ENCODE data around the gene KMT5B.

Gene KMT5B

DNA sequence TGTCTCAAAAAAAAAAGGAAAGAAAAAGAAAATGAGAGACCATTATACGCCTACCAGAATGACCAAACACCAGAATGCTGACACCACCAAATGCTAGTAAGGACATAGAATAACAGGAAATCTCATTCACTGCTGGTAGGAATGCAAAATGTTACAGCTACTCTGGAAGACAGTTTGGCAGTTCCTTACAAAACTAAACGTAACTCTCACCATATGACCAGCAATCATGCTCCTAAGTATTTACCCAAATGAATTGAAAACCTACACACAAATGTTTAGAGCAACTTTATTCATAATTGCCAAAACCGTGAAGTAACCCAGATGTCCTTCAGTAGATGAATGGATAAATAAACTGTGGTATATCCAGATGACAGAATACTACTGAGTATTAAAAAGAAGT, 99.1 kb downstream of the KMT5B start:
- H3K9me3 ChIP-seq (ENCODE audit: control insufficient read depth, low read length), result no peaks in the 10 kb centered on the region
- no peak for DNase-seq
- no peaks in the 10 kb centered on the region for H3K4me1 ChIP-seq (ENCODE audit: control insufficient read depth, insufficient read depth, low read length, poor library complexity, severe bottlenecking)
- no peaks in the 10 kb centered on the region for H3K36me3 ChIP-seq (ENCODE audit: control insufficient read depth, insufficient read depth, low read length)
- H3K4me3 ChIP-seq (ENCODE audit: insufficient read depth, low read depth, low read length, poor library complexity, severe bottlenecking), result no peak overlapping the region
- no peak overlapping the region for H3K27ac ChIP-seq (ENCODE audit: insufficient read depth, low read length, poor library complexity, severe bottlenecking)
- H3K27me3 ChIP-seq (replicated peaks; ENCODE audit: control insufficient read depth, insufficient read depth, low read length, poor library complexity, severe bottlenecking), result no peaks in the 10 kb centered on the region

DNA sequence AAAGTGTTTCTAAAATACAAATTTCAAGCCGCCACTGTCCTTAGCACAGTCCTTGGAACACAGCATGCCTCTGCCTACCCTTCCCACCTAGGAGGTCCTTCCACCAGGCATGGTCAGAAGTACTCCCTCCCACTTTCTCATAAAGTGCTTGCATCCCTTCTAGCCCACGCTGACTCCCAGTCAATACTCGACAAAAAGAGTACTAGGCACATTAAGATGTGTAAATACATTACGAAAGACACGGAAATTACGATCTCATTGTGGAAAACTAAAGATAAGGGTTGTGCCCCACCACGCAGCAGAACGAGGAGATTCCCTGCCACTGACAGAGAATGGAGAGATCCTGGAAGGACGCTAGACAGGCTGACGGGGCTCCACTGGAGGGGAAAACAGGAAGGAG, 105.4 kb downstream of the KMT5B start:
- H3K27ac ChIP-seq (ENCODE audit: insufficient read depth, low read length, poor library complexity, severe bottlenecking), result no peak overlapping the region
- H3K4me3 ChIP-seq (ENCODE audit: insufficient read depth, low read depth, low read length, poor library complexity, severe bottlenecking), result no peak overlapping the region
- DNase-seq, result no peak
- H3K36me3 ChIP-seq (ENCODE audit: control insufficient read depth, insufficient read depth, low read length), result no peaks in the 10 kb centered on the region
- H3K4me1 ChIP-seq (ENCODE audit: control insufficient read depth, insufficient read depth, low read length, poor library complexity, severe bottlenecking), result no peaks in the 10 kb centered on the region
- no peaks in the 10 kb centered on the region for H3K9me3 ChIP-seq (ENCODE audit: control insufficient read depth, low read length)
- H3K27me3 ChIP-seq (replicated peaks; ENCODE audit: control insufficient read depth, insufficient read depth, low read length, poor library complexity, severe bottlenecking), result no peaks in the 10 kb centered on the region

DNA sequence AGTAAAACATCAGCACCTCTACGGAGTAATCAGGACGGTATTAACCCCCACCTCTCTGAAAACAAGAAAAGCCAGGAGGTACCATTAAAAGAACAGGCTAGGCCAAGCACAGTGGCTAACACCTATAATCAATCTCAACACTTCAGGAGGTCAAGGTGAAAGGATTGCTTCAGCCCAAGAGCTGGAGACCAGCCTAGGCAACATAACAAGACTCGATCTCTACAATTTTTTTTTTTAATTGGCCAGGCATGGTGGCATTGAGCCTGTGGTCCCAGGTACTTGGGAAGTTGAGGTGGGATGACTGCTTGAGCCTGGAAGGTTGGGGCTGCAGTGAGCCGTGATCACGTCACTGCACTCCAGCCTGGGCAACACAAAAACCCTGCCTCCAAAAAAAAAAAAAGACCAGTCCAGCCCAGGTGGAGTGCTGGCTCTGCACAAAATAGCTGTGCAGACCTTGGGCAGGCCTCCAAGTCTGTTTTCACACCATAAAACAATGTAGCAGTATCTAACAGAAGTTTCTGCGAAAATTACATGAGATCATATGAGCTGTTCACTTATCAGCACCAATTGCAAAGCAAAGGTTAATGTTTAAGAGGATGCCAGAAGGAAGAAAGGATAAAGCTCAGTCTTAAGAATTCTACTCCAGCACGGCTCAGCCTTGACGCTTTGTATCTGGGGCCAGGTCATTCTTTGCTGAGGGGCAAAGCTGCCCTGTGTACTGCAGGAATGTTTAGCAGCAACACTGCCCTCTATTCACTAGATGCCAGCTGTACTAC, 106.7 kb downstream of the KMT5B start:
- Histone ChIP-seq H3K27ac (ENCODE audit: insufficient read depth, low read length, poor library complexity, severe bottlenecking) (no peak overlapping the region), H3K4me1 (ENCODE audit: control insufficient read depth, insufficient read depth, low read length, poor library complexity, severe bottlenecking) (no peaks in the 10 kb centered on the region)

More for the DNA sequence above, 106.7 kb downstream of the KMT5B start:
- H3K36me3 ChIP-seq (ENCODE audit: control insufficient read depth, insufficient read depth, low read length), result no peaks in the 10 kb centered on the region
- no peak overlapping the region for H3K4me3 ChIP-seq (ENCODE audit: insufficient read depth, low read depth, low read length, poor library complexity, severe bottlenecking)
- H3K27me3 ChIP-seq (replicated peaks; ENCODE audit: control insufficient read depth, insufficient read depth, low read length, poor library complexity, severe bottlenecking), result no peaks in the 10 kb centered on the region
- no peak for DNase-seq
- H3K9me3 ChIP-seq (ENCODE audit: control insufficient read depth, low read length), result no peaks in the 10 kb centered on the region

Data from effector memory CD4-positive, alpha-beta T cell (primary cell).